K562 (cell line): ENCODE results near the gene SIM2. TPM values are rescaled to one million over a fixed set of nuclear protein-coding genes. Genes with fewer than 3 reads are reported as not detected.

ENCODE experiments used
- ATAC-seq: fragments of 200-7000 bp; cut with Tn5 transposase; 3 replicates; pipeline ENCODE4 v1.9.1; 2020; ENCODE audit warnings: moderate library complexity
- BruUV-seq: library from RNA; stranded (reverse); fragments of 400-500 nt; replicated peaks from 2 replicates; lab custom pipeline; 2021; lab: Mats Ljungman, UMichigan
- CTCF ChIA-PET: fragments of 300-600 bp; formaldehyde crosslinking; extraction: SDS; loops from one replicate; lab custom pipeline; 2021; ENCODE audit warnings: low intra/inter-chr PET ratio; lab: Yijun Ruan, JAX
- POLR2A ChIA-PET: fragments of 300-600, 350-650 bp; sonication (Branson Sonifier 250); formaldehyde crosslinking; extraction: SDS; loops from one replicate; lab custom pipeline; 2021; ENCODE audit warnings: antibody characterized with exemption, inconsistent platforms; lab: Yijun Ruan, JAX
- DNase-seq, 4 experiments: peaks; one replicate each; pipeline versions ENCODE4 v3.0.0 to v3.0.0-alpha.2; 2011 to 2018; ENCODE audit warnings: low spot score in 3 of 4, mixed read lengths in 3 of 4; ENCODE audit errors: extremely low read depth in 1 of 4
- FAIRE-seq: peaks from 2 replicates; lab custom pipeline; 2011; peaks lifted over from hg19 to GRCh38; lab: Jason Lieb, UNC
- H2AFZ ChIP-seq: 2 replicates; pipeline ENCODE4 v1.6.0; 2011; ENCODE audit warnings: low read depth, low read length, control low read depth, inconsistent platforms
- H3K27ac ChIP-seq: fragments of 200-600 bp; 3 replicates; pipeline ENCODE4 v1.8.0; 2011; ENCODE audit warnings: low read depth, mild to moderate bottlenecking, control low read depth, inconsistent platforms, low read length, moderate library complexity, mixed read lengths; ENCODE audit errors: extremely low read depth
- H3K27me3 ChIP-seq, 2 experiments: fragments of 300-600 bp in 1 of 2; 2 replicates in 1 of 2; 3 replicates in 1 of 2; pipeline versions ENCODE4 v1.6.0 to v1.8.0; 2011; ENCODE audit warnings: inconsistent platforms in 2 of 2, low read length in 2 of 2, mild to moderate bottlenecking in 1 of 2, mixed read lengths in 1 of 2, moderate library complexity in 1 of 2; ENCODE audit not compliant: control insufficient read depth in 2 of 2, insufficient read depth in 2 of 2
- H3K36me3 ChIP-seq: fragments of 300-600 bp; 3 replicates; pipeline ENCODE4 v1.8.0; 2011; ENCODE audit warnings: mild to moderate bottlenecking, low read length, inconsistent platforms; ENCODE audit not compliant: control insufficient read depth, insufficient read depth
- H3K4me1 ChIP-seq, 2 experiments: fragments of 200-600 bp in 1 of 2; replicated peaks in 1 of 2; 2 replicates in 1 of 2; 3 replicates in 1 of 2; pipeline versions ENCODE4 v1.5.1 to v1.8.0; 2011; ENCODE audit warnings: inconsistent platforms in 2 of 2, low read length in 2 of 2, mild to moderate bottlenecking in 1 of 2, mixed read lengths in 1 of 2, moderate library complexity in 1 of 2; ENCODE audit not compliant: control insufficient read depth in 2 of 2, insufficient read depth in 2 of 2
- H3K4me2 ChIP-seq: 2 replicates; pipeline ENCODE4 v1.6.1; 2011; ENCODE audit warnings: low read length, control low read depth, inconsistent platforms, mixed read lengths; ENCODE audit not compliant: insufficient read depth
- H3K4me3 ChIP-seq: fragments of 200-600 bp; sonication (generic), shearing (Covaris generic); 2 replicates; pipeline ENCODE4 v1.5.1; 2016; ENCODE audit warnings: control low read depth, inconsistent platforms
- H3K79me2 ChIP-seq: fragments of 200-600 bp; 3 replicates; pipeline ENCODE4 v1.8.0; 2011; ENCODE audit warnings: low read length, inconsistent platforms; ENCODE audit not compliant: control insufficient read depth, insufficient read depth
- H3K9ac ChIP-seq, 2 experiments: 2 replicates each; pipeline versions ENCODE4 v1.6.0 to v1.6.1; 2011; ENCODE audit warnings: low read depth in 2 of 2, low read length in 2 of 2, control low read depth in 1 of 2, inconsistent platforms in 1 of 2, mild to moderate bottlenecking in 1 of 2, mixed read lengths in 1 of 2; ENCODE audit not compliant: insufficient read depth in 1 of 2
- H3K9me1 ChIP-seq: one replicate; pipeline ENCODE4 v1.6.0; 2011; ENCODE audit warnings: inconsistent platforms, mild to moderate bottlenecking, low read length, moderate library complexity; ENCODE audit not compliant: control insufficient read depth, insufficient read depth
- H3K9me3 ChIP-seq: replicated peaks from 2 replicates; pipeline ENCODE4 v1.5.1; 2011; ENCODE audit warnings: low read depth, low read length, inconsistent platforms; ENCODE audit not compliant: control insufficient read depth, insufficient read depth
- H4K20me1 ChIP-seq: replicated peaks from 2 replicates; pipeline ENCODE4 v1.6.1; 2011; ENCODE audit warnings: low read length, inconsistent platforms, mixed read lengths; ENCODE audit not compliant: control insufficient read depth, insufficient read depth
- CTCF ChIP-seq, 3 experiments: IDR thresholded peaks in 2 of 3; conservative IDR thresholded peaks in 1 of 3; 2 replicates each; pipeline ENCODE4 v1.5.1; 2011 to 2012; ENCODE audit warnings: low read length in 3 of 3, mild to moderate bottlenecking in 3 of 3, control low read depth in 2 of 3, improper control_type of control experiment in 1 of 3, inconsistent platforms in 1 of 3, low read depth in 1 of 3, mixed read lengths in 1 of 3, moderate library complexity in 1 of 3; ENCODE audit not compliant: insufficient read depth in 2 of 3
- DACH1 ChIP-seq: fragments of 450-650 bp; IDR thresholded peaks from 2 replicates; pipeline ENCODE4 v1.6.1; 2018; ENCODE audit not compliant: partially characterized antibody
- MTA1 ChIP-seq: fragments of 450-650 bp; IDR thresholded peaks from 2 replicates; pipeline ENCODE4 v1.6.1; 2017; ENCODE audit warnings: borderline replicate concordance
- NUFIP1 ChIP-seq: fragments of 450-650 bp; IDR thresholded peaks from 2 replicates; pipeline ENCODE4 v1.6.1; 2018; ENCODE audit not compliant: partially characterized antibody
- PBX2 ChIP-seq, 2 experiments: IDR thresholded peaks in 1 of 2; conservative IDR thresholded peaks in 1 of 2; 2 replicates each; pipeline ENCODE4 v1.6.1; 2016; ENCODE audit warnings: low read depth in 2 of 2, mild to moderate bottlenecking in 1 of 2, missing compliant biosample characterization in 1 of 2, missing genetic modification characterization in 1 of 2, moderate library complexity in 1 of 2
- SRSF7 ChIP-seq: fragments of 200-400 bp; formaldehyde crosslinking; optimal IDR thresholded peaks from 2 replicates; pipeline ENCODE3; 2017; ENCODE audit warnings: mild to moderate bottlenecking, low read depth, low read length
- VEZF1 ChIP-seq: fragments of 200-800 bp; sonication (Bioruptor generic); IDR thresholded peaks from 2 replicates; pipeline ENCODE4 v1.6.1; 2017; ENCODE audit warnings: missing genetic modification characterization, missing compliant biosample characterization
- ZNF280B ChIP-seq: fragments of 250-450 bp; sonication (Bioruptor Pico); IDR thresholded peaks from 2 replicates; pipeline ENCODE4 v1.5.1; 2021; ENCODE audit warnings: mild to moderate bottlenecking
- ZNF780A ChIP-seq: fragments of 250-450 bp; sonication (Bioruptor Pico); IDR thresholded peaks from 2 replicates; pipeline ENCODE4 v1.5.0; 2021; ENCODE audit warnings: mild to moderate bottlenecking
- WGBS: fragments of 100-300 bp; shearing (Covaris generic); methylation state at CpG from one replicate; pipeline ENCODE4 v1.1.6; 2016; ENCODE audit warnings: low coverage, mixed read lengths; ENCODE audit not compliant: insufficient coverage; ENCODE audit errors: missing lambda C conversion rate; 5-methylcytosine and 5-hydroxymethylcytosine counted together
- in situ Hi-C: fragments of 300-500 bp; cut with MboI; formaldehyde crosslinking; loops from 4 replicates; pipeline ENCODE4 v1.15.0; 2018; ENCODE audit warnings: inconsistent platforms, mixed read lengths
- intact Hi-C: fragments of 100-400 bp; cut with micrococcal nuclease; formaldehyde crosslinking; loops from 2 replicates; pipeline ENCODE4 v1.14.2; 2022
- polyA plus RNA-seq, 8 experiments: library from polyadenylated mRNA; depleted of rRNA in 4 of 8; stranded (reverse) in 5 of 8; unstranded in 3 of 8; fragments of >200 nt; fragmentation: Nextera tagmentation in 2 of 8; fragmentation: Illumina TruSeq in 1 of 8; extraction: Ambion mirVana in 2 of 8; extraction: Trizol in 1 of 8; gene quantifications; 2 replicates each; pipeline versions ENCODE4 v1.2.1 to v1.2.3, GENCODE V29; 2011 to 2014; ENCODE audit warnings: inconsistent platforms in 1 of 8, missing spikeins in 1 of 8
- total RNA-seq, 7 experiments: library from RNA; depleted of rRNA in 6 of 7; stranded (reverse); fragments of >200 nt in 6 of 7; fragmentation: Illumina TruSeq in 2 of 7; extraction: Trizol in 2 of 7; gene quantifications; 2 replicates each; pipeline versions ENCODE4 v1.2.1 to v1.2.3, GENCODE V29; 2011 to 2021; ENCODE audit warnings: low replicate concordance in 1 of 7
- TF ChIP-seq, protein P1 (sequence below), 2 experiments: fragments of 450-650 bp in 1 of 2; sonication (generic) in 1 of 2; formaldehyde crosslinking; conservative IDR thresholded peaks; 2 replicates each; pipeline versions ENCODE4 v1.4.0 to v1.8.1; 2020 to 2022; ENCODE audit warnings: mild to moderate bottlenecking in 1 of 2, missing genetic modification reagents in 1 of 2

The SIM2 gene
- total and polyA plus RNA-seq, 9 of the 15 experiments (the other 6 are each of a cell fraction or from before 2014, with no cell fraction given), result 0.07 to 0.11 (median 0.08) TPM; not detected in 6

GRCh38 chr21:36747041-36747814 lies 48.3 kb downstream of the SIM2 start:
- Histone ChIP-seq H2AFZ (peak overlapping the region; percentile 14; the same call in 1 of the 2 replicates), H3K27me3 (peaks cover 40 to 49% of the 10 kb centered on the region in 2 experiments; a peak in 4 of 5 replicates), H3K36me3 (no peaks in the 10 kb centered on the region), H3K4me2 (peak overlapping the region; percentile 56), H3K9me1 (no peaks in the 10 kb centered on the region), H4K20me1 (no peaks in the 10 kb centered on the region; the same call in none of the 2 replicates), H3K4me1 (peaks cover 0 to 21% of the 10 kb centered on the region in 2 experiments; a peak in 3 of 5 replicates), H3K9ac (peak overlapping the region in 1 of 2 experiments; percentile 31; a peak in 2 of 4 replicates), H3K4me3 (peak overlapping the region; percentile 30), H3K79me2 (no peaks in the 10 kb centered on the region), H3K9me3 (no peaks in the 10 kb centered on the region), H3K27ac (no peak overlapping the region)
- ATAC-seq (peak; percentile 58), FAIRE-seq (no peak), DNase-seq (peak; percentile 31 to 91 (median 68))
- intact Hi-C loops, result loop anchor here (5.0 kb wide), 2 partner anchors 105 to 180 kb away; no protein-coding TSS in a partner anchor
- ChIA-PET CTCF (interaction anchor here (2.4 kb wide), 1 partner anchor 180 kb away, joined by 10 read pairs; no protein-coding TSS in a partner anchor), POLR2A (interaction anchor here (0.7 to 1.3 kb wide), 3 partner anchors 11 to 59 kb away, joined by 3 to 4 read pairs (median 3); no protein-coding TSS in a partner anchor)
- in situ Hi-C loops, result loop anchor here (10.0 kb wide), 1 partner anchor 178 kb away; no protein-coding TSS in a partner anchor
- no TSS peak for BruUV-seq
- 2% methylated on average over 45 of the region's 62 CpGs for WGBS
- no peak for TF ChIP-seq PBX2 (CRISPR knock-in tag; IDR thresholded peaks at IDR 0.05; ENCODE audit: low read depth)
- no peak for TF ChIP-seq PBX2 (tag; conservative IDR thresholded peaks at IDR 0.05; ENCODE audit: low read depth)
- no peak for TF ChIP-seq DACH1
- no peak for TF ChIP-seq ZNF280B (CRISPR knock-in tag)
- TF ChIP-seq, protein P1, sequence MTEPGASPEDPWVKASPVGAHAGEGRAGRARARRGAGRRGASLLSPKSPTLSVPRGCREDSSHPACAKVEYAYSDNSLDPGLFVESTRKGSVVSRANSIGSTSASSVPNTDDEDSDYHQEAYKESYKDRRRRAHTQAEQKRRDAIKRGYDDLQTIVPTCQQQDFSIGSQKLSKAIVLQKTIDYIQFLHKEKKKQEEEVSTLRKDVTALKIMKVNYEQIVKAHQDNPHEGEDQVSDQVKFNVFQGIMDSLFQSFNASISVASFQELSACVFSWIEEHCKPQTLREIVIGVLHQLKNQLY (CRISPR knock-in tag; conservative IDR thresholded peaks at IDR 0.05), result no peak
- TF ChIP-seq CTCF (IDR thresholded peaks at IDR 0.05 in 2 of 3, conservative IDR thresholded peaks at IDR 0.05 in 1 of 3; ENCODE audit: insufficient read depth in 2 of 3, low read depth in 1 of 3, low read length in 3 of 3), result 0 out of 6 replicates have a peak, but pooled peaks of 1 of the 3 experiments have one; percentile 9
- no peak for TF ChIP-seq NUFIP1
- no peak for TF ChIP-seq MTA1
- TF ChIP-seq SRSF7, result no peak
- TF ChIP-seq ZNF780A (CRISPR knock-in tag), result no peak
- TF ChIP-seq VEZF1 (CRISPR knock-in tag), result 0 out of 2 replicates have a peak, but pooled peaks have one; percentile 17
